ENCODE results near the gene ZNF512B.

The ZNF512B gene

DNA sequence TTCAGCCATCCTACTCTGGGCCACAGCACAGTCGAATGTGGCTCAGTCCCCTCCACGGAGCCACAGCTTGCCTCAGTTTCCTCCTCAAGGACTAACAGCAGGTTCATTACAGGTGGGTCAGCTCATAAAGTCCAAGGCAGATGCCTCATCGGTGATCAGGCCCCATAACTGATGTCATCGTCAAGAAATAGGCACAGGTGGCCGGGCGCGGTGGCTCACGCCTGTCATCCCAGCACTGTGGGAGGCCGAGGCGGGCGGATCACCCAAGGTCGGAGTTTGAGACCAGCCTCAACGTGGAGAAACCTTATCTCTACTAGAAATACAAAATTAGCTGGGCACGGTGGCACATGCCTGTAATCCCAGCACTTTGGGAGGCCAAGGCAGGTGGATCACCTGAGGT lies 17.0 kb downstream of the ZNF512B start:
- Histone ChIP-seq H3K36me3 (ENCODE audit: control insufficient read depth, insufficient read depth, low read length) (no peaks in the 10 kb centered on the region), H3K27me3 (ENCODE audit: control insufficient read depth, insufficient read depth, low read length) (no peaks in the 10 kb centered on the region), H3K9ac (no peak overlapping the region), H3K79me2 (peaks cover 57% of the 10 kb centered on the region), H3K27ac (no peak overlapping the region), H3K9me3 (ENCODE audit: control insufficient read depth, low read length) (no peaks in the 10 kb centered on the region), H3K4me3 (ENCODE audit: low read depth, low read length) (no peak overlapping the region), H3K4me1 (peaks cover 42% of the 10 kb centered on the region), H3K4me2 (ENCODE audit: low read length) (no peak overlapping the region), H2AFZ (no peak overlapping the region)
- TF ChIP-seq, protein P1, sequence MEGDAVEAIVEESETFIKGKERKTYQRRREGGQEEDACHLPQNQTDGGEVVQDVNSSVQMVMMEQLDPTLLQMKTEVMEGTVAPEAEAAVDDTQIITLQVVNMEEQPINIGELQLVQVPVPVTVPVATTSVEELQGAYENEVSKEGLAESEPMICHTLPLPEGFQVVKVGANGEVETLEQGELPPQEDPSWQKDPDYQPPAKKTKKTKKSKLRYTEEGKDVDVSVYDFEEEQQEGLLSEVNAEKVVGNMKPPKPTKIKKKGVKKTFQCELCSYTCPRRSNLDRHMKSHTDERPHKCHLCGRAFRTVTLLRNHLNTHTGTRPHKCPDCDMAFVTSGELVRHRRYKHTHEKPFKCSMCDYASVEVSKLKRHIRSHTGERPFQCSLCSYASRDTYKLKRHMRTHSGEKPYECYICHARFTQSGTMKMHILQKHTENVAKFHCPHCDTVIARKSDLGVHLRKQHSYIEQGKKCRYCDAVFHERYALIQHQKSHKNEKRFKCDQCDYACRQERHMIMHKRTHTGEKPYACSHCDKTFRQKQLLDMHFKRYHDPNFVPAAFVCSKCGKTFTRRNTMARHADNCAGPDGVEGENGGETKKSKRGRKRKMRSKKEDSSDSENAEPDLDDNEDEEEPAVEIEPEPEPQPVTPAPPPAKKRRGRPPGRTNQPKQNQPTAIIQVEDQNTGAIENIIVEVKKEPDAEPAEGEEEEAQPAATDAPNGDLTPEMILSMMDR (IDR thresholded peaks at IDR 0.05): no peak

DNA sequence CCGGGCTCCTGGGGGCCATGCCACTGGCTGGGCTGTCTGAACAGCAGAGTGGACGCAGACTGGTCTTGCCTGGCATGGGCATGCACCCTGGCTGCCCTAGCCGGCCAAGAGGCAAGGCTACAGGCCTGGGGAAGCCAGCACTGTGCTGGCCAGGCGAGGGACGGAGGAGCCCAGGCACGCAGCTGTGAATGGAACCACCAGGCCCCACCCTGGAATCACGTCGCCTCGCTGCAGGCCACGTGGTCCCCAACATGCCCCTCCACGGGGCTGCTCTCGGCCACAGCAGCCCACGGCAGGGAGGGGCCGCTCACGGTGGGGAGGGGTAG lies 17.6 kb downstream of the ZNF512B start:
- Histone ChIP-seq H3K4me1 (peaks cover 42% of the 10 kb centered on the region), H3K27ac (no peak overlapping the region), H3K79me2 (peaks cover 63% of the 10 kb centered on the region), H3K4me3 (ENCODE audit: low read depth, low read length) (no peak overlapping the region), H3K36me3 (ENCODE audit: control insufficient read depth, insufficient read depth, low read length) (no peaks in the 10 kb centered on the region), H3K9me3 (ENCODE audit: control insufficient read depth, low read length) (no peaks in the 10 kb centered on the region), H2AFZ (no peak overlapping the region), H3K4me2 (ENCODE audit: low read length) (no peak overlapping the region), H3K27me3 (ENCODE audit: control insufficient read depth, insufficient read depth, low read length) (no peaks in the 10 kb centered on the region), H3K9ac (no peak overlapping the region)
- TF ChIP-seq, protein P1 (IDR thresholded peaks at IDR 0.05): no peak

DNA sequence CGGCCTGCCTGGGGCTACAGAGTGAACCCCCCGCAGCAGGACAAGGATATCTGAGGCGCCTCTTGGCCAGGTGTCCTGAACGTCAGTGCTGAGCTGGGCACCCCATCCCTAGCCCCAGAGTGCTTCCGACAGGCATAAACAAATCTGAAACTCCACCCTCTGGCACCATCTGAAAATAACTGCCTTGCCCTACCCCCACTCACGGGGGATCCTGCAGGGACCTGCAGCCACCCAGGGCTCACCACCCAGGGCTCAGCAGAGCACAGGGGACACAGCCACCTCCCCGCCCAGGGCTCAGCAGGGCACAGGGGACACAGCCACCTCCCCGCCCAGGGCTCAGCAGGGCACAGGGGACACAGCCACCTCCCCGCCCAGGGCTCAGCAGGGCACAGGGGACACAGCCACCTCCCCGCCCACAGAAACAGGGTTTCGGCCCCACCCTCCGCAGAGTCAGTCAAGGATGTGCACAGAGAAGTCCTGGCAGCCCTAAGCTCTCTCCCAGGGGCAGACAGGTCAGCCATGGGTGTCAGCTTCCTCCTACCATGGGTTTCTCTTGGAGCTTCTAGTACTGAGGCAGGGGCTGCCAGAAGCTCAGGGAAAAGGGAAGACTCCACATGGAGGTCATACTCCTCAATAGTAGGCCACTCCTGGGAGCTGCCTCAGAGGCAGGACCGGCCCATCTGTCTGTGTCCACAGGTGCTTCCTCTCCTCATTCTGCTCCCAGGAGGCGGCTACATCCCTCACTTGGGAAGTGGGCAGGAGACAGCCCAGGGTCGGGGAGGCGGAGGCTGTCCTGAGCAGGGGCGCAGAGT lies 18.1 kb downstream of the ZNF512B start:
- TF ChIP-seq, protein P1 (IDR thresholded peaks at IDR 0.05): no peak
- Histone ChIP-seq H3K27me3 (ENCODE audit: control insufficient read depth, insufficient read depth, low read length) (no peaks in the 10 kb centered on the region), H3K79me2 (peaks cover 64% of the 10 kb centered on the region), H3K36me3 (ENCODE audit: control insufficient read depth, insufficient read depth, low read length) (no peaks in the 10 kb centered on the region), H3K4me1 (peaks cover 42% of the 10 kb centered on the region), H2AFZ (no peak overlapping the region), H3K9me3 (ENCODE audit: control insufficient read depth, low read length) (no peaks in the 10 kb centered on the region), H3K4me3 (ENCODE audit: low read depth, low read length) (no peak overlapping the region), H3K4me2 (ENCODE audit: low read length) (no peak overlapping the region), H3K27ac (no peak overlapping the region), H3K9ac (no peak overlapping the region)

DNA sequence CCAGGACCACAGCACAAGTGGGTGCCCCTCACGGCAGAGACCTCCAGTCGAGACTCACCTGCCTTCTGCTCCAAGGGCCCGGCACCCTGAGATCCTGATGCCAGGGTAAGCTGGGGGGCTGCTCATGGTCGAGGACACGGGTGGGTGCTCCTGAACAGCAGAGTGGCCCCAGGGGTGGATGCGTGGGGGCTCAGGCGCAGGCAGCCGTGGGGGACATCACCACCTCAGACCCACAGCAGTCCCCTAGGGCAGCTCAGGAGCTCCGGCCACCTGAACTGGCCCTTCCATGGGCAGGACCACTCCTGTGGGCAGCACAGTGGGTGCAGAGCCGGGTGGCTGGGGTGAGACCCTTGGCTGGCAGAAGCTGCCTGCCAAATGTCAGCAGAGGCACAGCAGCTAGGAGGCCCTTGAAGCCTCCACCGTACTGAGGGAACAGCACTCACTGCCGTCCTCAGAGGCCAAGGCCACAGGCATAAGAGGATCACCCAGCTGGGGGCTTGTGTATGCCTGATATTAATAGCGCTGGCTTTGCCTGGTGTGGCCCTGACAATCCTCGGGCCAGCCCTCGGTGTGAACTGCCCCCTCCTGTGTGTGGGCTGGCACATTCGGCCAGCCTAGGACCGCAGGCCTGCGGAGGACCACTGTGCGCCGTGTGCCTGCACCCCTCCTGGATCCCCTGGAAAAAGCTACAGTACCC lies 18.9 kb downstream of the ZNF512B start:
- TF ChIP-seq, protein P1 (IDR thresholded peaks at IDR 0.05): no peak
- peaks cover 42% of the 10 kb centered on the region for H3K4me1 ChIP-seq
- H3K79me2 ChIP-seq: peaks cover 68% of the 10 kb centered on the region
- no peak overlapping the region for H3K4me2 ChIP-seq (ENCODE audit: low read length)
- H3K4me3 ChIP-seq (ENCODE audit: low read depth, low read length): no peak overlapping the region
- H3K27ac ChIP-seq: peak overlapping the region; percentile 93
- H2AFZ ChIP-seq: no peak overlapping the region
- no peaks in the 10 kb centered on the region for H3K27me3 ChIP-seq (ENCODE audit: control insufficient read depth, insufficient read depth, low read length)
- no peaks in the 10 kb centered on the region for H3K9me3 ChIP-seq (ENCODE audit: control insufficient read depth, low read length)
- no peaks in the 10 kb centered on the region for H3K36me3 ChIP-seq (ENCODE audit: control insufficient read depth, insufficient read depth, low read length)
- H3K9ac ChIP-seq: no peak overlapping the region

Measured in parathyroid adenoma (tissue), 2 donors.